Measurements from ENCODE around the gene CASTOR2.
"Not testable (repeated sequence)": the region's sequence is repeated elsewhere in the genome, so short reads cannot be mapped to it uniquely, and the experiment has no call there.

- TF ChIP-seq, protein P1, sequence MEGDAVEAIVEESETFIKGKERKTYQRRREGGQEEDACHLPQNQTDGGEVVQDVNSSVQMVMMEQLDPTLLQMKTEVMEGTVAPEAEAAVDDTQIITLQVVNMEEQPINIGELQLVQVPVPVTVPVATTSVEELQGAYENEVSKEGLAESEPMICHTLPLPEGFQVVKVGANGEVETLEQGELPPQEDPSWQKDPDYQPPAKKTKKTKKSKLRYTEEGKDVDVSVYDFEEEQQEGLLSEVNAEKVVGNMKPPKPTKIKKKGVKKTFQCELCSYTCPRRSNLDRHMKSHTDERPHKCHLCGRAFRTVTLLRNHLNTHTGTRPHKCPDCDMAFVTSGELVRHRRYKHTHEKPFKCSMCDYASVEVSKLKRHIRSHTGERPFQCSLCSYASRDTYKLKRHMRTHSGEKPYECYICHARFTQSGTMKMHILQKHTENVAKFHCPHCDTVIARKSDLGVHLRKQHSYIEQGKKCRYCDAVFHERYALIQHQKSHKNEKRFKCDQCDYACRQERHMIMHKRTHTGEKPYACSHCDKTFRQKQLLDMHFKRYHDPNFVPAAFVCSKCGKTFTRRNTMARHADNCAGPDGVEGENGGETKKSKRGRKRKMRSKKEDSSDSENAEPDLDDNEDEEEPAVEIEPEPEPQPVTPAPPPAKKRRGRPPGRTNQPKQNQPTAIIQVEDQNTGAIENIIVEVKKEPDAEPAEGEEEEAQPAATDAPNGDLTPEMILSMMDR (conservative IDR thresholded peaks at IDR 0.05) = not testable (repeated sequence)
- TF ChIP-seq ZFX (IDR thresholded peaks at IDR 0.05) = not testable (repeated sequence)
Observed at GRCh38 chr7:74963704-74964510, 598 bp upstream of the CASTOR2 start.

Data from C4-2B (cell line).